Skin of body (tissue), 2 donors: ENCODE data around the gene FAM13A. TPM values are rescaled to one million over a fixed set of nuclear protein-coding genes. Genes with fewer than 3 reads are reported as not detected.
"Not testable (repeated sequence)": the region's sequence is repeated elsewhere in the genome, so short reads cannot be mapped to it uniquely, and the experiment has no call there.

Experiments
- DNase-seq: peaks from one replicate; lab custom pipeline; 2025; lab: John Stamatoyannopoulos, UW
- total RNA-seq: library from RNA; depleted of rRNA; stranded (reverse); fragments of >200 nt; gene quantifications from one replicate; pipeline ENCODE4 v1.2.3, GENCODE V29; 2014

FAM13A gene
- total RNA-seq, 1 donor from 2014 or later: 71.2 TPM

DNA sequence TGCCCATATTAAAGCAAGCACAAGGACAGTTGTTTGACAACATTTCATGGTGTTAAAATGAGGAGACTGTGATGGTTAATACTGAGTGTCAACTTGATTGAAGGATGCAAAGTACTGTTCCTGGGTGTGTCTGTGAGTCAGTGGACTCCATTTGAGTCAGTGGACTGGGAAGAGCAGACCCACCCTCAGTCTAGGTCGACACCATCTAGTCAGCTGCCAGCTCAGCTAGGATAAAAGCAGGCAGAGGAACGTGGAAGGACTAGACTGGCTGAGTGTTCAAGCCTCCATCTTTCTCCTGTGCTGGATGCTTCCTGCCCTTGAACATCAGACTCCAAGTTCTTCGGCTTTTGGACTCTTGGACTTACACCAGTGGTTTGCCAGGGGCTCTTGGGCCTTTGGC, 203.4 kb downstream of the FAM13A start:
- DNase-seq: not testable (repeated sequence)

- peak; percentile 15 for DNase-seq
These were observed 210.7 kb downstream of the FAM13A start for GRCh38 chr4:88846206-88846790.

DNA sequence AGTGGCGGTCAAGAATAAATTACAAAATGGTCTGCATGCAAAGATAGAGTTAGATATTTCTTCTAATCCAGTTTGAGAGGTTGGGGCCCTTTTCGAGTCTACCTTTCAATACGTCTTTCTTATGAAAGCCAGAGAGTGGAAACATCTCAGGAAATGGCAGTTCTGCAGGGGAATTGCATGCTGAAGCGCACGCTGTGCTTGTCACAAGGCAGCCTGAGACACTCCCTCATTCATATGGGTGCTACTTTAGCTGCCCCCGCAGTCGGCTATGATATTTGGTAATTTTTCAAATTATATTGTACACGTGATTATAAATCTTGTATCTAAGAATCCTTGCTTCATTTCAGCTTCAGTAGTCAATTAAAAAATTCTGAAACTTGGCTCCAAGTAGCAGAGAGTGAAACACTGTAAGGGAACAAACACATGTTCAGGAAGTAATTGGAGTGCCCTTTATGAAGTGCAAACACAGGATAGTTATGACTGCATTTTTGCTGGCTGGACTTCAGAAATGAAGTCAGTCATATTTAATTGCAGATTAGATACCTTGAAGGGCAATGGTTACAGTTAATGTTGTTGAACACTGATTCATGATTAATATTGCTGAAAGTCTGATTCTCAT, 213.8 kb downstream of the FAM13A start:
- no peak for DNase-seq

DNA sequence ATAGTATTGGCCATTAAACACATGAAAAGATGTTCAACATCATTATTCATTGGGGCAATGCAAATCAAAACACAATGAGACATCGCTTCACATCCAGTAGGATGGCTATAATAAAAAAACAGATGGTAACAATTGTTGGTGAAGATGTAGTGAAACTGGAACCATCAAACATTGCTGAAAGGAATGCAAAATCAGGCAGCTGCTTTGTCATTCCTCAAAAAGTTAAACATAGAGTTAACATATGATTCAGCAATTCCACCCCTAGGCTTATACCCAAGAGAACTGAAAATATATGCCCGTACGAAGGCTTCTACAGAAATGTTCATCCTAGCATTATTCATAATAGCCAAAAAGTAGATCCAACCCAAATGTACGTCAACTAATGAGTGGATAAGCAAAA, 215.3 kb downstream of the FAM13A start:
- DNase-seq: no peak

DNA sequence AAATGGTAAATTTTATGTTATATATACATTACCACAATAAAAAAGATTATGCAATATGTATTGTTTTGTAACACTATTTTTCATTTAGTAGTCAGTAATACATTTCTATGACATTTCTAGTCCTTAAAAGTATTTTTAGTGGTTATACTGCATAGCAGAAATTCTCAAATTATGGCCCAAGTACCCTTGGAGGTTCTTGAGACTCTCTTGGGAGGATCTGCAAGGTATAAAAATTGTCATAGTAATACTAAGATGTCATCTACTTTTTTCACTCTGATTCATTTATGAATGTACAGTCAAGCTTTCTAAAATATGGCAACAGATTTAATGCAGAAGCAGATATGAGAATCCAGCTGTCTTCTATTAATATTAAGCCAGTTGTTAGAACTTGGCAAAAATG, 220.8 kb downstream of the FAM13A start:
- DNase-seq: no peak

GRCh38 chr4:88831031-88831430, 226.0 kb downstream of the FAM13A start:
- peak; percentile 55 for DNase-seq

DNA sequence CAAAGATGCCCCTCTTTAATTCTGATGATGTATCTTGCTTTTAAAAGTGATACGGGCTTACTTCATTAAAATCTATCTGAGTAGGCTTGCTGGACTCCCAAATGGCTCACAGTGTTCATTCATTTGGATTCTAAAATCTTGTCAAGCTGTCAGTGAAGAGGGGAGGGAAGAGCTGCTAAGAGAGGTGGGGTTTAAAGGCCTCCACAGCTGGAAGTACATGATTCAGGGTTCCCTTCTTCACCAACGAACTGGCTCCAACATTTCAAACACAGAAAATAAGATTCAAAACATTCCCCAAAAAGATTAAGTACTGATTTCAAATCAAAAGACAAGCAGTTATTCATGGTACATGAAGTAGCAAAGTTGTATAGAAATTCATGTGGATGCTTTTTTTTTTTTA, 226.4 kb downstream of the FAM13A start:
- no peak for DNase-seq

DNA sequence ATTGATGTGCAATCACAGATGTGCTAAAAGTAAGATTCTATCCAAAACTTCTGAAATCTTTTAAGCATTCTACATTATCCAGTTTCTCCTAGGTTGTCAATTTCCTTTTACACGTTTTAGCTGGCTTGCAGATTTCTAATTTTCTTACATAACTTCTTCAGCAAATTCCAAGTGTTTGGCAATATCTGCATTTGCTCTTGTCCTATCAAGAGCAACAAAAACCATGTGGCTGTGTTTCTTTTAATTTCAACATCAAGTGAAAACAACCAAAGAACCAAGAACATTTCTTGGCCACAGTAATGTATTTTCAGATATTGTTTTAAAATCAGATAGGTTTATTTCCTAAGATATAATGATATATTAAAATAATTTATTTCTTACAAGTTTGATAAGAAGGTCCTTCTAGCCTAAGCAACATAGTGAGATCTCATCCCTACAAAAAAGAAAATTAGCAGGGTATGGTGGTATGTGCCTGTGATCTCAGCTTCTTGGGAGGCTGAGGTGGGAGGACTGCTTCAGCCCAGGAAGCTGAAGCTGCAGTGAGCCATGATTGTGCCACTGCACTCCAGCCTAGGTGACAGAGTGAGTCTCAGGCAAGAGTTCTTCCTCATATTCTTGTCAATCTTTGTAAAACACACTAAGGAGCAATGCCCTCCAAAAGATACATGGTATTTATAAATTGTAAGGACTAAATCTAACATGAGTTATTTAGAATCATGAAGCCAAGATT, 228.0 kb downstream of the FAM13A start:
- DNase-seq: no peak

DNA sequence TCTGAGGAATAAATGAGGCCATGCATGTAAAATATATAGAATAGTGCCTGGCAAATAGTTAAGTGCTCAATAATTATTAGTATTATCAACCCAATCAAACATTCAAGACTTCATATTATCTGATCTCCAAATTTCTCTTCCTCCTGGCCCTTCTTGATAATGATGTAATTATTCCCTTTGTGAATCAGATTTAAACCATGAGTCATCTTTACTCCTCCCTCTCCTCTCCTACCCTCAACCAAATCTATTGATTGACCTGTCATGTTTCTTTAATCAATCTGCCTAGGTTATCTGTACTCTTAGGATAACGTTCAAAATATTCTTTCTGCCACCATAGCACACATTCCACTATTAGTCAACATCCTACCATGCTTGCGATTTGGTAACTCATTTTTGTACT, 229.5 kb downstream of the FAM13A start:
- DNase-seq: no peak

DNA sequence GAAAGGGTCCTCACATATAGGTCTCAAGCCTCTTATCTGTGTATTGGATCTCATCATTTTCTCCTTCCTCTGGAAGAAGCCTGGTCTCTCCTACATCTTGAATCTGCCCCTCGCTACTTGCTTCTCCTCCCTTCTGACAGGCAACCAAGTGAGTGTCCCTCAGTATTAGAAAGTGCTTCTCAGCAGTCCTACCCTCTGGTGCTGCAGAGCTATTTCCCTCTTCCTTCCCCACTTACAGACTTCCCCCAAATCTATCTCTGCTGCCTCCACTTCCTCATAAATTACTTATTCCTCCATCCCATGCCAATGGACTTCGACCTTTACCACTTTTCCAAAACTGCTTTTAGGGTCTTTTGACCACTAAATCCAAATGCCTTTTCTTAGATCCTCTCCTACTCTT, 230.2 kb downstream of the FAM13A start:
- no peak for DNase-seq

DNA sequence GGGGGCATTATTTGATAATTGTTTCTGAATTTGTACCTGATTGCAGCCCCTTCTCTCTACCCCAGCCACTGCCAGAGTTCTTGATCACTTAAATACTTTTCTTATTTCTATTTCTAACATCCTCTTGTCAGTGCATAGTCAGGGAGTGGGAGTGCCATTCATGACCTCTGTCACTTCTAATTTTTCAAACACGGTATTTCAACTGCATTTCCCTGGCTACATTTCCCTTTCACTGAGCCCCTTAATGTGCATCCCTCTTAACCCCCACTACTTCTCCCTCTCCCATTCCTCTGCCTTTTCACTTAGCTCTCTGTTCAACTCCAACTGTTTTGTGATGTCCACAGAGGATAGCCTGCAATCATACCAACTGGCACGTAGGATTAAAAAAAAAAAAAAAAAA, 231.1 kb downstream of the FAM13A start:
- no peak for DNase-seq

GRCh38 chr4:88823058-88823919, 233.7 kb downstream of the FAM13A start:
- DNase-seq: peak; percentile 97

GRCh38 chr4:88822034-88822789, 234.8 kb downstream of the FAM13A start:
- DNase-seq: no peak

DNA sequence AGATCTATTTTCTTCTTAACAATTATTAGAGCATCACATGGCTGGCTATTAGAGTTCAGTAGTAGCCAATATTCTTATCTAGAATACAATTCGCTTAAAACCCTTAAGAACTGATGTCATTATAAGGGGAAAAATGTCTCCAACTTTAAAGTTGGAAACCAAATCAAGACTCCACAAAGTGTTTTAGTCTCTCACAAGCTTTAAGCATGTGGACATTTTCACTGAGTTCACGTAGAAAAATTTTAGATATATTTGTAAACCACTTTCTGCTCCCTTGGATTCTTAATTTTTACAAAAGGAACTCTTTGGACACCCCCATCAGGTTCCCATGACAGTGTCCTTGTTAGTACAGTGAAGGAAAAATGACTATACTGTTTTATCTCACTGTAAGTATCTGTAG, 235.5 kb downstream of the FAM13A start:
- DNase-seq: no peak

DNA sequence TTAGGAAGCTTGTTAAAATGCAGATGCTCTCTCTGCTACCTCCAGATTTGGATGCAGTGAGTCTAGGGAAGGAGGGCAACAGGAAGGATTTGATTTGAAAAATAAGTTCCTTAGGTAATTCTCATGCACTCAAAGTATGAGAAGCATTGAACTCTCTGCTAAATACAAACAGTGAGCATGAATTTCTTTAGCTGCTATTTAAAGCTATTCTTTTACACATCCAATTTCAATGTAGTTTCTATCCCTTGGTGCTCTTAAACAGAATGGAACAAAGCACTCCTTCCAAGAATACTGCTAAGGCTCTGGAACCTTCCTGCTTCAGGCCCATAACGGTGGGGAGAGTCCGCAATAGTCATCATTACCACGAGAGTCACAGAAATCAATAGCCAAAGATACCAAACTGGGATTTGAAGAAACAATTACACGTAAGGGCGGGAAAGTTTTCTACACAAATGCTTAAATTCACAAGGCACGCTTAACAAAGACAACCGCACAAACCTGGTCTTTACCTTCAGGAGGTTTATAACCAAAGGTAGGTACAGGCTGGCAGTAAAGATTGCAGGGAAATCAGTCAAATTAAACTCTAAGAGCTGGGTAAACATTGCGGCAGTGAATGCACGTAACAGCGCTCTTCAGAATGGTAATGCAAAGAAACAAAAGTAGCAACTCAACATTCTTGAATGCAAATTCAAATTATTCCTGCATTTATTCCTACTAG, 236.1 kb downstream of the FAM13A start:
- peak; percentile 29 for DNase-seq

DNA sequence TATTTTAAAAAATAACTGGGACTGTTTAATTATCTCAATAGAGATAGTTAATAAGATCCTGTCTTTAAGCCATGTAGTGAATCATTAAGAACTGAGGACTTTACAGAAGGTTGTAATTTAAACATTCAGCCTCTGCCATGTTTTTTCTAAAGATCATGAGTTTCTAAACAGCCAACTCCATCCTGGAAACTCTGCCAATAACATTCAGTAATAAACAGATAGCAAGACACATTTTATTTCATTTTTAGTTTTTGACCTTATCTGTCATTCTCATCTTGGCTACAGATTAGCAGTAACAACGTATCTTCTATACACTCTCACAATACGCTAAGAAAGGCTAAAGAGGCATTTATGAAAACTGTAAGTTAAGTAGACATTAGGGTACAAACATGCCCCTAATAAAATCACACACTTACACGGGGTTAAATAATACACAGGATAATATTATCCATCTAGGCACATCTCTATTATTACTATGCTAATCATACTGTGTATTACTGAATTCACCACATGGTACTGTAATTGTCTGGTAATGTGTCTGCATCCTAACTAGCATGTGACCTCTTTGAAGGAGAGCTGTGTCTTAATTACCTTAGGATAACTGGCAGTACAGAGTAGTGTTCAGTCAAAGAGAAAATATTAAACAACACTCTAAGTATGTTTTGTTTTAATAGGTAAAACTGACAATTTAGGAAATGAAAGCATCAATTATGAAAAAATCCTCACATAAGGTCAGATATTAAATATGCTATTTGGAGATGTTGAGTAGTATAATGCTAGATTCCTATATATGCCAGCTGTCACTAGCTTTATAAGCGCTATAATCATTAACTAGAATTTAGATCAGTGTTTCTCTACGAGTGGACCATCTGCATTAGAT, 236.9 kb downstream of the FAM13A start:
- DNase-seq: no peak

- no peak for DNase-seq
These were observed 238.1 kb downstream of the FAM13A start for GRCh38 chr4:88818631-88819470.

DNA sequence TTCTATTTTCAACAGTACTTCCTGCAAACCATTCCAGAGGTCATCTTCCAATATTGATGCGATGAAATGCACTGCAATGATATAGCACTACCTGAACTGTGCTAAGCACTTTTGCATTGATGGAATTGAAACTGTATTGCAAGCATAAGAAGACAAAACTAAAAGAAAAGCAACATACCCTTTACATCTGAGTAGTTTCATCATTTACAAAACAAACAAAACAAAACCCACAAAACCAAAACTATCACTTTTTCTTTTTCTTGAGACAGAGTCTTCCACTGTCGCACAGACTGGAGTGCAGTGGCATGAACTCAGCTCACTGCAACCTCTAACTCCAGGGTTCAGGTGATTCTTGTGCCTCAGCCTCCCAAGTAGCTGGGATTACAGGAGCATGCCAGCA, 239.2 kb downstream of the FAM13A start:
- DNase-seq: no peak

DNA sequence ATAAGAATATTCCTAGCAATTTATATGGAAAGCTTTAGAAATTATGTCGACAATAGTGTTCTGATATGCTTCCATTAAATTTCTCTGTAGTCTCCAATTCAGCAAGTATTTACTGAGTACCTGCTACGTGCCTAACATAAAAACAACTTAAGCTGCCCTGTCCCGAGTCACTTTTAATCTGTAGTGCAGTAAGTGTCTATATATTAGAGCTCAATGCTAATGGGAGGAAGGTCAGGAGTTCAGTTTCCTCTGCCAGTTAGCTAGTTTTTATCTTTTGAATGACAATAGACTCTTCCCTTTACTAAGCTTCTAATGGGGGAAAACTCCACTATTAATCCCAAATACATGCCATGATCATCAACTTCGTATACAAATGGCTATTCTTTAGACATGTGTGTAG, 240.6 kb downstream of the FAM13A start:
- DNase-seq: no peak
